ENCODE results near the gene DMP1. TPM values are rescaled to one million over a fixed set of nuclear protein-coding genes. Genes with fewer than 3 reads are reported as not detected.

Gene DMP1
- total and polyA plus RNA-seq, 2 experiments from 2014 or later: 0.27 TPM; not detected in 1

- no peak for TF ChIP-seq CREB1 (CRISPR knock-in tag; IDR thresholded peaks at IDR 0.05; ENCODE audit: low read depth)
Observed at GRCh38 chr4:87651941-87652340, 1.9 kb downstream of the DMP1 start (continued).

- Histone ChIP-seq H3K36me3 (ENCODE audit: insufficient read depth) (no peaks in the 10 kb centered on the region), H3K4me2 (0 out of 2 replicates have a peak overlapping the region, but pooled peaks have one; percentile 5), H3K27me3 (ENCODE audit: insufficient read depth) (no peaks in the 10 kb centered on the region), H3K27ac (ENCODE audit: low read depth) (0 out of 2 replicates have a peak overlapping the region, but pooled peaks have one; percentile 26), H4K20me1 (replicated peaks; ENCODE audit: insufficient read depth) (no peaks in the 10 kb centered on the region), H3K4me1 (ENCODE audit: insufficient read depth) (peaks cover 18% of the 10 kb centered on the region), H3K79me2 (replicated peaks; ENCODE audit: insufficient read depth) (no peaks in the 10 kb centered on the region), H3K9me2 (ENCODE audit: insufficient read depth) (no peaks in the 10 kb centered on the region), H3F3A (replicated peaks; ENCODE audit: low read depth) (no peaks in the 10 kb centered on the region), H3K4me3 (no peak overlapping the region), H2AFZ (no peak overlapping the region; the same call in 1 of the 2 replicates)
- DNase-seq (ENCODE audit: low spot score) (peak; percentile 41), ATAC-seq (peak; percentile 64)
- Mint-ChIP-seq H3K36me3 (ENCODE audit: low read depth) (no peaks in the 10 kb centered on the region), H3K27me3 (ENCODE audit: insufficient read depth, low read depth, poor library complexity) (no peaks in the 10 kb centered on the region), H3K4me1 (peaks cover 23% of the 10 kb centered on the region), H3K27ac (peak overlapping the region; percentile 80), H3K9me3 (no peaks in the 10 kb centered on the region; the same call in 2 of the 3 replicates), H3K4me3 (no peak overlapping the region)
- TF ChIP-seq JUNB (IDR thresholded peaks at IDR 0.05; ENCODE audit: unreplicated experiment) (no peak), CTCF (conservative IDR thresholded peaks at IDR 0.05; ENCODE audit: low read depth in 2 of 2) (no peak), POLR2AphosphoS5 (IDR thresholded peaks at IDR 0.05; ENCODE audit: low read depth) (no peak), EZH2 (IDR thresholded peaks at IDR 0.05; ENCODE audit: low read depth, unreplicated experiment) (no peak), ETS1 (IDR thresholded peaks at IDR 0.05) (no peak), NANOG (IDR thresholded peaks at IDR 0.05; ENCODE audit: borderline replicate concordance) (no peak), STAT1 (IDR thresholded peaks at IDR 0.05; ENCODE audit: unreplicated experiment) (no peak), REST (IDR thresholded peaks at IDR 0.05; ENCODE audit: unreplicated experiment) (peak; percentile 52)
Observed at GRCh38 chr4:87654487-87655044, 4.5 kb downstream of the DMP1 start.
